Measurements from ENCODE around the gene SAMD4B.
"Not testable (repeated sequence)": the region's sequence is repeated elsewhere in the genome, so short reads cannot be mapped to it uniquely, and the experiment has no call there.

SAMD4B gene

GRCh38 chr19:39372941-39373340, 30.7 kb downstream of the SAMD4B start:
- DNase-seq: no peak

GRCh38 chr19:39375929-39376328, 33.7 kb downstream of the SAMD4B start:
- no peak for DNase-seq

GRCh38 chr19:39377373-39378362, 35.4 kb downstream of the SAMD4B start:
- DNase-seq: no peak

- DNase-seq: not testable (repeated sequence)
These were observed 37.1 kb downstream of the SAMD4B start for GRCh38 chr19:39379366-39379765.

GRCh38 chr19:39379865-39380396, 37.7 kb downstream of the SAMD4B start:
- no peak for DNase-seq

- no peak for DNase-seq
These were observed 38.6 kb downstream of the SAMD4B start for GRCh38 chr19:39380521-39381502.

GRCh38 chr19:39381910-39382611, 39.8 kb downstream of the SAMD4B start:
- no peak for DNase-seq

GRCh38 chr19:39382991-39383828, 41.0 kb downstream of the SAMD4B start:
- DNase-seq: no peak

- no peak for DNase-seq
These were observed 42.8 kb downstream of the SAMD4B start for GRCh38 chr19:39384839-39385568.

- DNase-seq: no peak
These were observed 43.6 kb downstream of the SAMD4B start for GRCh38 chr19:39385629-39386411.

GRCh38 chr19:39386557-39386956, 44.3 kb downstream of the SAMD4B start:
- no peak for DNase-seq

- DNase-seq: no peak
These were observed 46.4 kb downstream of the SAMD4B start for GRCh38 chr19:39388657-39389056.

- no peak for DNase-seq
These were observed 47.6 kb downstream of the SAMD4B start for GRCh38 chr19:39389631-39390414.

GRCh38 chr19:39390451-39390750, 48.2 kb downstream of the SAMD4B start:
- no peak for DNase-seq

GRCh38 chr19:39390751-39391437, 48.7 kb downstream of the SAMD4B start, which contains the start of the genes MED29 and PAF1:
TSS of gene MED29 (plus strand) at chr19:39391378. CDS start at chr19:39391423, 45 bp downstream.
TSS of gene PAF1 (minus strand) at chr19:39391106. CDS start at chr19:39390864, 242 bp downstream.
- DNase-seq: peak; percentile 98

- peak; percentile 18 for DNase-seq
These were observed 55.4 kb downstream of the SAMD4B start for GRCh38 chr19:39397360-39398296.

- no peak for DNase-seq
These were observed 56.2 kb downstream of the SAMD4B start for GRCh38 chr19:39398297-39398864.

All from NCI-H2107 (cell line).